HFFc6 (cell line): ENCODE measurements around the gene HOXB3. TPM values are rescaled to one million over a fixed set of nuclear protein-coding genes. Genes with fewer than 3 reads are reported as not detected.
"Not testable (repeated sequence)": the region's sequence is repeated elsewhere in the genome, so short reads cannot be mapped to it uniquely, and the experiment has no call there.

Source experiments
- DNase-seq: peaks from one replicate; pipeline ENCODE4 v3.0.0-alpha.2; 2018
- H3K27ac Mint-ChIP-seq: 2 replicates; pipeline ENCODE4 v1.8.0; 2020; ENCODE audit warnings: mild to moderate bottlenecking, mixed read lengths
- H3K27me3 Mint-ChIP-seq: 2 replicates; pipeline ENCODE4 v1.8.0; 2021; ENCODE audit warnings: mild to moderate bottlenecking, moderate library complexity, mixed read lengths; ENCODE audit not compliant: insufficient read depth
- H3K36me3 Mint-ChIP-seq: 2 replicates; pipeline ENCODE4 v1.8.0; 2021; ENCODE audit warnings: low read depth, mixed read lengths
- H3K4me1 Mint-ChIP-seq: 2 replicates; pipeline ENCODE4 v1.8.0; 2020; ENCODE audit warnings: low read depth, mixed read lengths
- H3K4me3 Mint-ChIP-seq: 2 replicates; pipeline ENCODE4 v1.8.0; 2020; ENCODE audit warnings: mild to moderate bottlenecking, moderate library complexity, mixed read lengths
- H3K9me3 Mint-ChIP-seq: 2 replicates; pipeline ENCODE4 v1.8.0; 2020; ENCODE audit warnings: mild to moderate bottlenecking, mixed read lengths
- CTCF ChIP-seq: fragments of 200-600 bp; sonication (generic); IDR thresholded peaks from 2 replicates; pipeline ENCODE4 v1.5.0; 2021; ENCODE audit warnings: antibody characterized with exemption, mild to moderate bottlenecking
- total RNA-seq, 6 experiments: library from RNA; stranded (reverse); fragmentation: NEBNext Ultra II Directional; extraction: Animal tissue kit (Norgen Biotek cat#: 25700); gene quantifications; 2 replicates in 1 of 6; 3 replicates in 5 of 6; pipeline ENCODE4 v1.2.3, GENCODE V29; 2021

HOXB3 gene
- total RNA-seq, 6 experiments from 2014 or later = not detected

GRCh38 chr17:48541577-48542113, 48.4 kb downstream of the HOXB3 start:
- DNase-seq = no peak
- peaks cover 59% of the 10 kb centered on the region for H3K27me3 Mint-ChIP-seq
- peaks cover 8% of the 10 kb centered on the region; the same call in 1 of the 2 replicates for H3K4me1 Mint-ChIP-seq
- no peak overlapping the region for H3K27ac Mint-ChIP-seq
- H3K9me3 Mint-ChIP-seq = no peaks in the 10 kb centered on the region
- H3K4me3 Mint-ChIP-seq = no peak overlapping the region
- no peak for TF ChIP-seq CTCF
- H3K36me3 Mint-ChIP-seq = no peaks in the 10 kb centered on the region

DNA sequence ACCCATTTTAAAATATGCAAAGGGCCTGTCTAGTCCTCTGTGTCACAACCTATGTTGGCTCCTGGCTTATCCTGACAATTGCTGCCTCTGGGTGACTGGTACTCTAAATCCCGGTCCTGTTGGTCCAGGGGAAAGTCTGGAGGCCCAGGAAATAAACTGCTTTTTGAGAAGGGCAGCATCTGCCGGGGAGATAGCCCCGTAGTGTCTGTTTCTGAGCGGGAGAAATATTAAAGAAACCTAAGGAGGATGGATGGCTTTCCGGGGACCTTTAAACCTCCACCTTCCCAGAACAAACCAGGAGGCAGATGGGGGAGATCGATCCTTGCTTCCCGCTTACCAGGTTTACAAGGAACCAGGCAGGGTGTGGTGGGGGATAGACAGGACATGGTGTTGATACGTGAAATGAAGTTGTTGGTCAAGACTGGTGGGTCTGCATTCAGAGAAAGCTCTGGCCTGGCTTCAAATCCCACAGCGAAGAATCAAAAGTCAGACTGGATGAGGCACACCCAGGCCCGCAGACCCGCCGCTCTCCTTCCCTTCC, 48.9 kb downstream of the HOXB3 start:
- Mint-ChIP-seq H3K27me3 (peaks cover 54% of the 10 kb centered on the region), H3K36me3 (no peaks in the 10 kb centered on the region), H3K27ac (no peak overlapping the region), H3K9me3 (no peaks in the 10 kb centered on the region), H3K4me1 (peaks cover 11% of the 10 kb centered on the region; the same call in 1 of the 2 replicates), H3K4me3 (no peak overlapping the region)
- no peak for TF ChIP-seq CTCF
- no peak for DNase-seq

DNA sequence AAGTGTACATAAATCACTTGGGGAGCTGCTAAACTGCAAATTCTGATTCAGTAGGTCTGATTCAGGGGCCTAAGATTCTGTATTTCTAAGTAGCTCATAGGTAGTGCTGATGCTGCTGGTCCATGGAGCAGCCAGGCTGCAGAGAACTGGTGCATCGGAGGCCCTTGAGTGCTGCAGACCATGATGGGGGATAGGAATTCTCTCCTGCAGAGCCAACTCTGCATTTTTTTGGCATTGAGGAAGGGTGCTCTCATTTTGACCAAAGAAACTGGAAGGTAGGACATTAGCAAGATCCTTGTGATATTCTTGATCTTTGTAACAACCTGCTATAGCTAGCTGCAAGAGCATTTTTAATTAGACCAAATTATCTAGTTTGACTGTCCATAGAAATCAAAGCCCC, 49.8 kb downstream of the HOXB3 start:
- TF ChIP-seq CTCF = no peak
- peaks cover 54% of the 10 kb centered on the region for H3K27me3 Mint-ChIP-seq
- H3K4me3 Mint-ChIP-seq = no peak overlapping the region

GRCh38 chr17:48539177-48539576, 50.9 kb downstream of the HOXB3 start:
- TF ChIP-seq CTCF = no peak
- H3K9me3 Mint-ChIP-seq = no peaks in the 10 kb centered on the region
- peaks cover 11% of the 10 kb centered on the region; the same call in 1 of the 2 replicates for H3K4me1 Mint-ChIP-seq
- no peak overlapping the region for H3K4me3 Mint-ChIP-seq
- no peak overlapping the region for H3K27ac Mint-ChIP-seq
- peak; percentile 34 for DNase-seq
- peaks cover 57% of the 10 kb centered on the region for H3K27me3 Mint-ChIP-seq
- H3K36me3 Mint-ChIP-seq = no peaks in the 10 kb centered on the region

More for the DNA sequence above, 49.8 kb downstream of the HOXB3 start:
- DNase-seq = no peak
- no peaks in the 10 kb centered on the region for H3K36me3 Mint-ChIP-seq
- no peak overlapping the region for H3K27ac Mint-ChIP-seq
- H3K9me3 Mint-ChIP-seq = no peaks in the 10 kb centered on the region
- peaks cover 11% of the 10 kb centered on the region; the same call in 1 of the 2 replicates for H3K4me1 Mint-ChIP-seq

DNA sequence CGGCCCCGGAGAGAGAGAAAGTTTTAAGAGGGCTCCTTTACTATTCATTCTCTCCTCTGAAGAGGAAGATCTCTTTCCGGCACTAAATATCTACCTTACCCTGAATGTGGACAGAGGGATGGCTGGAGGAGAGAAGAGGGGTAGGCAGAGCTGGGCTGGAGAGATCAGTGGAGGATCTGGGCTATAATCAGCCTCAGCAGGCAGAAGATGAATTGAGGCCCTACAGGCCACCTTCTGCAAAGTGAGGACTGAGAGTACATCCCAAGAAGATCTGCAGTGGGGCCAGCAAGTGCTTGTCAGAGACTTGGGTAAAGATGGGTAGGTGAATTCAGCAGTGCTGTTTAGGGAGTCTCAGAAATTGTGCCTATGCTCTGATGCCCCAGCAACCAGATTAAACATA, 52.7 kb downstream of the HOXB3 start:
- Mint-ChIP-seq H3K4me3 (no peak overlapping the region), H3K27ac (no peak overlapping the region), H3K9me3 (no peaks in the 10 kb centered on the region), H3K27me3 (peaks cover 55% of the 10 kb centered on the region), H3K4me1 (peaks cover 11% of the 10 kb centered on the region; the same call in 1 of the 2 replicates), H3K36me3 (no peaks in the 10 kb centered on the region)
- no peak for DNase-seq
- no peak for TF ChIP-seq CTCF

DNA sequence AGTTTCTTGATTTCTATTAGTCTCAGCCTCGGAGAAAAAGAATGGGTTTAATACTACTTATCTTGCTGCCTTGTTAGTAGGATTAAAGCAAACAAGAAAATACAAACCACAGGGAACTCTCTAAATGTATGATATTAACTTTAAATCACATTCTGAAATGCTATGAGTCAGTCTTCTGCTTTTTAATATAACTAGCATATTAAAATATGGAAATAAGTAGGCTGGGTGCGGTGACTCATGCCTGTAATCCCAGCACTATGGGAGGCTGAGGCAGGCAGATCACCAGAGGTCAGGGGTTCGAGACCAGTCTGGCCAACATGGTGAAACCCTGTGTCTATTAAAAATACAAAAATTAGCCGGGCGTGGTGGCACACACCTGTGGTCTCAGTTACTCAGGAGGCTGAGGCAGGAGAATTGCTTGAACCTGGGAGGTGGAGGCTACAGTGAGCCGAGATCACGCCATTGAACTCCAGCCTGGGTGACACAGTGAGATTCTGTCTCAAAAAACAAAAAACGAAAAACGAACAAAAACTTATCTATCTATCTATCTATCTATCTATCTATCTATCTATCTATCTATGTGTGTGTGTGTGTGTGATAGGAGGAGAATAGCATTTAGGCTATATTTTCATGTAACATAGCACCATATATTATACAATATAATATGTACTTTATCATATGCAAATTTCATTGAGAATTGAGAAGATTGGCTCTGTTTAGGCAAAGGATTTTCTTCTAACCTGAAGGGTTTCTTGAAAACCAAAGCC, 54.1 kb downstream of the HOXB3 start:
- not testable (repeated sequence) for DNase-seq

More for the DNA sequence above, 54.1 kb downstream of the HOXB3 start:
- H3K36me3 Mint-ChIP-seq, H3K4me3 Mint-ChIP-seq, H3K9me3 Mint-ChIP-seq, H3K27ac Mint-ChIP-seq: not testable (repeated sequence)
- Mint-ChIP-seq H3K4me1 (peaks cover 11% of the 10 kb centered on the region; the same call in 1 of the 2 replicates), H3K27me3 (peaks cover 56% of the 10 kb centered on the region)
